Gastrocnemius medialis (tissue), 4 donors: ENCODE measurements around the gene PGLYRP2. TPM values are rescaled to one million over a fixed set of nuclear protein-coding genes. Genes with fewer than 3 reads are reported as not detected.

ENCODE experiments used
- ATAC-seq, 2 donors: fragments of 150-250 bp; one replicate each; pipeline ENCODE4 v1.9.1; 2016
- DNase-seq, 2 donors: peaks; one replicate each; pipeline ENCODE4 v3.0.0-alpha.2; 2019
- H3K27ac ChIP-seq, 4 donors: fragments of 200-600 bp; sonication (generic); 1 replicate in 1 of 4; 2 replicates in 3 of 4; pipeline ENCODE4 v1.5.1; 2016 to 2018; ENCODE audit warnings: mild to moderate bottlenecking in 2 of 4, moderate library complexity in 1 of 4
- H3K27me3 ChIP-seq, 3 donors: fragments of 200-600 bp; sonication (generic) in 2 of 3; 1 replicate in 1 of 3; 2 replicates in 2 of 3; pipeline versions ENCODE4 v1.5.1 to v1.6.0; 2016 to 2019; ENCODE audit warnings: mild to moderate bottlenecking in 1 of 3, moderate library complexity in 1 of 3
- H3K36me3 ChIP-seq, 2 donors: fragments of 200-600 bp; sonication (generic) in 1 of 2; one replicate each; pipeline ENCODE4 v1.5.1; 2017 to 2018
- H3K4me1 ChIP-seq, 2 donors: fragments of 200-600 bp; sonication (generic) in 1 of 2; one replicate each; pipeline ENCODE4 v1.5.1; 2016 to 2017; ENCODE audit warnings: mild to moderate bottlenecking in 2 of 2
- H3K4me3 ChIP-seq, 4 donors: fragments of 200-600 bp; sonication (generic) in 3 of 4; 1 replicate in 1 of 4; 2 replicates in 3 of 4; pipeline ENCODE4 v1.5.1; 2016 to 2019; ENCODE audit warnings: mild to moderate bottlenecking in 2 of 4
- H3K9me3 ChIP-seq, 3 donors: fragments of 200-600 bp; sonication (generic) in 2 of 3; 1 replicate in 1 of 3; 2 replicates in 2 of 3; pipeline ENCODE4 v1.5.1; 2016 to 2019
- CTCF ChIP-seq, 5 experiments: fragments of 450-650 bp in 3 of 5; fragments of 200-600 bp in 2 of 5; sonication (generic) in 2 of 5; IDR thresholded peaks in 4 of 5; conservative IDR thresholded peaks in 1 of 5; 1 replicate in 4 of 5; 2 replicates in 1 of 5; pipeline ENCODE4 v1.5.1; 2016 to 2019; ENCODE audit warnings: antibody characterized with exemption in 5 of 5, mild to moderate bottlenecking in 3 of 5, moderate library complexity in 3 of 5
- POLR2A ChIP-seq, 2 donors: fragments of 450-650 bp; IDR thresholded peaks; one replicate each; pipeline ENCODE4 v1.6.1; 2017; ENCODE audit warnings: antibody characterized with exemption in 2 of 2, mild to moderate bottlenecking in 2 of 2, moderate library complexity in 2 of 2
- in situ Hi-C, 4 donors: fragments of 200-750 bp; cut with MboI; loops; one replicate each; pipeline versions ENCODE4 v1.15.0 to v1.8.0; 2017; ENCODE audit warnings: low sequenced_read_pairs in 4 of 4
- intact Hi-C: fragments of 100-400 bp; cut with DNase I; formaldehyde crosslinking; loops from one replicate; pipeline ENCODE4 v1.15.1; 2023; ENCODE audit warnings: low total_unique reads
- total RNA-seq, 4 donors: library from RNA; depleted of rRNA; stranded (reverse); fragments of >200 nt; gene quantifications; one replicate each; pipeline versions ENCODE4 v1.1.0 to v1.2.3, GENCODE V29; 2016

PGLYRP2 gene
- total RNA-seq, 4 donors from 2014 or later = not detected

GRCh38 chr19:15442142-15442920 is 37.0 kb downstream of the PGLYRP2 start:
- in situ Hi-C loops = loop anchor here in 2 of 4 donors (25.0 kb wide), 1 partner anchor 180 kb away; no protein-coding TSS in a partner anchor
- no peak overlapping the region for H3K4me3 ChIP-seq
- no peak for TF ChIP-seq CTCF (IDR thresholded peaks at IDR 0.05 in 4 of 5, conservative IDR thresholded peaks at IDR 0.05 in 1 of 5)
- no peak for TF ChIP-seq POLR2A (IDR thresholded peaks at IDR 0.05)
- no peak overlapping the region for H3K27ac ChIP-seq
- H3K9me3 ChIP-seq = no peaks in the 10 kb centered on the region
- intact Hi-C loops = loop anchor here (10.0 kb wide), 1 partner anchor 878 kb away; no protein-coding TSS in a partner anchor
- H3K36me3 ChIP-seq = no peaks in the 10 kb centered on the region
- no peaks in the 10 kb centered on the region for H3K27me3 ChIP-seq
- peaks cover 39 to 42% of the 10 kb centered on the region in 2 donors for H3K4me1 ChIP-seq
- ATAC-seq (no peak), DNase-seq (peak in 1 of 2 donors; percentile 12)

- in situ Hi-C loops = loop anchor here in 2 of 4 donors (25.0 kb wide), 1 partner anchor 179 kb away; no protein-coding TSS in a partner anchor
Measured at GRCh38 chr19:15441317-15441716, 38.0 kb downstream of the PGLYRP2 start.

GRCh38 chr19:15439821-15440641 is 39.3 kb downstream of the PGLYRP2 start:
- H3K4me3 ChIP-seq = no peak overlapping the region
- intact Hi-C loops = loop anchor here (10.0 kb wide), 1 partner anchor 875 kb away; no protein-coding TSS in a partner anchor
- TF ChIP-seq CTCF (IDR thresholded peaks at IDR 0.05 in 4 of 5, conservative IDR thresholded peaks at IDR 0.05 in 1 of 5) = no peak
- no peak for TF ChIP-seq POLR2A (IDR thresholded peaks at IDR 0.05)
- H3K27me3 ChIP-seq = no peaks in the 10 kb centered on the region
- peak in 1 of 2 donors; percentile 10 for DNase-seq
- no peaks in the 10 kb centered on the region for H3K9me3 ChIP-seq
- peaks cover 0 to 4% of the 10 kb centered on the region in 2 donors for H3K36me3 ChIP-seq
- no peak overlapping the region for H3K27ac ChIP-seq
- in situ Hi-C loops = loop anchor here in 2 of 4 donors (10.0 to 25.0 kb wide), 2 partner anchors 65 to 178 kb away; partner anchors contain the start of gene AKAP8 (in 1 of the 2)
- peaks cover 24 to 27% of the 10 kb centered on the region in 2 donors for H3K4me1 ChIP-seq
- no peak for ATAC-seq

More at GRCh38 chr19:15441317-15441716, 38.0 kb downstream of the PGLYRP2 start:
- Histone ChIP-seq H3K27me3 (no peaks in the 10 kb centered on the region), H3K27ac (no peak overlapping the region), H3K4me3 (no peak overlapping the region), H3K4me1 (peaks cover 36 to 39% of the 10 kb centered on the region in 2 donors), H3K9me3 (no peaks in the 10 kb centered on the region), H3K36me3 (peaks cover 0 to 4% of the 10 kb centered on the region in 2 donors)
- intact Hi-C loops = loop anchor here (10.0 kb wide), 1 partner anchor 877 kb away; no protein-coding TSS in a partner anchor
- DNase-seq = peak in 1 of 2 donors; percentile 9
- TF ChIP-seq POLR2A (IDR thresholded peaks at IDR 0.05) (no peak), CTCF (IDR thresholded peaks at IDR 0.05 in 4 of 5, conservative IDR thresholded peaks at IDR 0.05 in 1 of 5) (no peak)
- ATAC-seq = no peak

- TF ChIP-seq POLR2A (IDR thresholded peaks at IDR 0.05) = no peak
- no peak for TF ChIP-seq CTCF (IDR thresholded peaks at IDR 0.05 in 4 of 5, conservative IDR thresholded peaks at IDR 0.05 in 1 of 5)
- no peak for ATAC-seq
- Histone ChIP-seq H3K4me3 (no peak overlapping the region), H3K36me3 (peaks cover 0 to 4% of the 10 kb centered on the region in 2 donors), H3K4me1 (peaks cover 17 to 19% of the 10 kb centered on the region in 2 donors), H3K9me3 (no peaks in the 10 kb centered on the region), H3K27ac (no peak overlapping the region), H3K27me3 (no peaks in the 10 kb centered on the region)
- no peak for DNase-seq
- intact Hi-C loops = no loop called here
- in situ Hi-C loops = loop anchor here in 2 of 4 donors (10.0 to 25.0 kb wide), 2 partner anchors 64 to 177 kb away; partner anchors contain the start of gene AKAP8 (in 1 of the 2)
Measured at GRCh38 chr19:15439078-15439799, 40.1 kb downstream of the PGLYRP2 start.
